Urinary bladder (tissue), 4 donors: ENCODE measurements around the gene WFS1. TPM values are rescaled to one million over a fixed set of nuclear protein-coding genes. Genes with fewer than 3 reads are reported as not detected.

Source experiments
- DNase-seq: peaks from one replicate; pipeline ENCODE4 v3.0.0-alpha.2; 2015; ENCODE audit errors: extremely low spot score
- H3K27ac ChIP-seq: one replicate; pipeline ENCODE4 v1.5.1; 2013; ENCODE audit warnings: low read depth, mild to moderate bottlenecking, moderate library complexity
- H3K36me3 ChIP-seq: one replicate; pipeline ENCODE4 v1.6.1; 2013; ENCODE audit warnings: mild to moderate bottlenecking, moderate library complexity; ENCODE audit not compliant: insufficient read depth
- H3K4me1 ChIP-seq: one replicate; pipeline ENCODE4 v1.6.1; 2013; ENCODE audit warnings: mild to moderate bottlenecking, moderate library complexity; ENCODE audit not compliant: insufficient read depth
- H3K4me3 ChIP-seq: one replicate; pipeline ENCODE4 v1.5.1; 2013; ENCODE audit warnings: low read depth, low read length
- WGBS: extraction: QIAGEN DNeasy Blood & Tissue Kit; methylation state at CpG from one replicate; pipeline ENCODE4 v1.1.7; 2013; 5-methylcytosine and 5-hydroxymethylcytosine counted together
- polyA plus RNA-seq: library from polyadenylated mRNA; stranded (reverse); fragments of 200-250 nt; gene quantifications from one replicate; pipeline ENCODE4 v1.2.3, GENCODE V29; 2013
- total RNA-seq: library from RNA; depleted of rRNA; stranded (reverse); fragments of >200 nt; gene quantifications from one replicate; pipeline ENCODE4 v1.2.3, GENCODE V29; 2014
- donor health status: healthy with polysubstance abuse.
- donor health status: healthy.

The WFS1 gene
- total and polyA plus RNA-seq, 2 donors, result 20.5 to 85.3 TPM

DNA sequence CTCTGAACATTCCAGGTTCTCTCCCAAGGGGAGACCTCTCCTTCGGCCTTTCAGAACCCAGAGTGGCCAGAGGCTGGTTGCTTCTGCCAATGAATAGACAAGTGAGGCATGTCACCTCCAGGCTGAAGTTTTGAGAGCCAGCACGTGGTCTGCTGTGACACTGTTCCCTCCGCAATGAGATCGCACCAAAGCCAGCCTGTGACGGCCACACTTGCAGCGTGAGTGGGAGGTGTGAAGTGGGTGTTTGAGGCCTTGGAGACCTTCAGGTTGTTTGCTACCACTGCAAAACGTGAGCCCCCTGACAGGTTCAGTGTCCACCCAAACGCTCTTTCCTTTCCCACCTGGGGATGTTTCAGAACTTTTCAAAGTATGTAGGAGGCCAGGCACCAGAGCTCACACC is 81.0 kb downstream of the WFS1 start:
- H3K36me3 ChIP-seq, result no peaks in the 10 kb centered on the region
- H3K27ac ChIP-seq, result no peak overlapping the region
- 82% methylated on average over 8 of the region's 8 CpGs for WGBS
- no peak for DNase-seq
- H3K4me1 ChIP-seq, result no peaks in the 10 kb centered on the region
- H3K4me3 ChIP-seq, result no peak overlapping the region

DNA sequence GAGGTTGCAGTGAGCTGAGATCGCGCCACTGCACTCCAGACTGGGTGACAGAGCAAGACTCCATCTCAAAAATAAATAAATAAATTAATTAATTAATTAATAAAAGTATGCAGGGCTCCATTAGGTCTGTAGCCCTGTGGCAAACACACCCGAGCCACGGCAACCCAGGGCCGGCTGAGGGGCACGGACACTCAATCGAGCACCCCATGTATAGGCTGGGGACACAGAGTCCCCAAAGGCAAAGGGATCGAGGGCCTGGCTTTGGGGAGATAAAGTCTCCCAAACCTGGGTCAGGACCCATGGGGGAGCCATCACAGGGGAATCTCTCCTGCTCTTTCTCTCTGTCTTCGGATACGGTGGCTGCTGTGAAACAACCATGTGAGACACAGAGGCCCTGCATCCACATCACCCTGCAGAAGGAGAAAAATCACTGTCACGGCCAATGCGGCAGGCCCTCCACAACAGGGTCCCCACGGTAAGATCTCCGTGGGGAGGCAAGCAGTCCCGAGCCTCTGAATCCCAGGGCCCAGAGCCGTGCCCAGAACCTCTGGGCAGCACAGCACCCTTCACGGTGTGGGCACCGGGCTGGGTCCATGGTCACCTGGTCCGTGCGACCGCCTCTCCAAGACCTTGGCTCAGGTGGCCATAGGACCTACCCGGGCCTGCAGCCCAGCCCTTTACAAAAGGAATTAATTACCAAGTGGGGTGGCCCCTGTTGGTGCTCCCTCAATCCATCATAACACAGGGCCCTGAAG is 81.8 kb downstream of the WFS1 start:
- H3K4me3 ChIP-seq, result no peak overlapping the region
- no peak for DNase-seq
- no peaks in the 10 kb centered on the region for H3K4me1 ChIP-seq
- H3K36me3 ChIP-seq, result no peaks in the 10 kb centered on the region
- 92% methylated on average over 22 of the region's 22 CpGs for WGBS
- H3K27ac ChIP-seq, result no peak overlapping the region

DNA sequence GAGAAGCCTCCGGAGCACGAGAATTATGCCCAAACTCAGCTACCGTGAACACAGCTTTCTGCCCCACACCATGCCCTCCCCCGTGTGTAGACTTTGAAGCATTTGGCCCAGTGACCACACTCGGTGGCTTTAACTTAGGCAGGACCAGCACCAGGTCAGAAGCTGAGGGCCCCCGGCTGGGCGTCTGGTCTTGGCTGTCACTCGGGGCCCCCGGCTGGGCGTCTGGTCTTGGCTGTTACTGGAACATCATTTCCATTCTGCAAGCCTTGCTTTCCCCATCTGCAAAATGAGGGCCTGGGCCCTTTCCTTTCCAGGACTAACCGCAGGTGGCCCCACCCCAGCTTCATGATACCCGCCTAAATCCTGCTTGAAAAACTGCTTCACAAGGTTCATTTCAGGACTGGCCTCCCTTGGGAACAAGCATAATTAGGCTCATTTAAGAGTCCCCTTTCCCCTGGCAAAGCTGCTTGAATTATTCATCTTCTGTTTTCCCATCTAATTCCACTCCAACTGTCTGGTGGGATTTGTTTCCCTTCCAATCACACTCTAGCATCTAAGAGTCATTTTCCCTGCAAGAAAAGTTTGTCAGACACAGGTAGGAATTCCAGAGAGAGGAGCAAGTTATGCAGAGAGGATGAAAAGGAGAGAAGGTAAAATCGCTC is 82.5 kb downstream of the WFS1 start:
- Histone ChIP-seq H3K4me3 (no peak overlapping the region), H3K4me1 (no peaks in the 10 kb centered on the region), H3K27ac (no peak overlapping the region), H3K36me3 (no peaks in the 10 kb centered on the region)
- WGBS, result 70% methylated on average over 13 of the region's 13 CpGs
- no peak for DNase-seq

Other genes starting within 250 kb of the WFS1 start
- 0.58 TPM for gene JAKMIP1, start 69.3 kb upstream of the WFS1 start, total RNA-seq
- 0.61 TPM for gene JAKMIP1, start 69.3 kb upstream of the WFS1 start, polyA plus RNA-seq
- 3.0 TPM for gene PPP2R2C, start 202.8 kb downstream of the WFS1 start, total RNA-seq
- gene PPP2R2C, start 202.8 kb downstream of the WFS1 start, polyA plus RNA-seq, result 0.94 TPM